Fibroblast of lung (primary cell): ENCODE results near the gene SAT2. TPM values are rescaled to one million over a fixed set of nuclear protein-coding genes. Genes with fewer than 3 reads are reported as not detected.

Experiments
- DNase-seq, 2 donors: peaks; one replicate each; pipeline versions ENCODE4 v3.0.0 to v3.0.0-alpha.2; 2010; ENCODE audit warnings: low read depth in 2 of 2
- H2AFZ ChIP-seq: 2 replicates; pipeline ENCODE4 v1.5.1; 2012; ENCODE audit warnings: low read length, control low read depth, inconsistent platforms
- H3K27ac ChIP-seq: 2 replicates; pipeline ENCODE4 v1.5.1; 2011; ENCODE audit warnings: low read length, control low read depth; ENCODE audit not compliant: insufficient read depth
- H3K27me3 ChIP-seq: 2 replicates; pipeline ENCODE4 v1.5.1; 2011; ENCODE audit warnings: mild to moderate bottlenecking, low read length; ENCODE audit not compliant: control insufficient read depth, insufficient read depth
- H3K36me3 ChIP-seq: 2 replicates; pipeline ENCODE4 v1.5.1; 2011; ENCODE audit warnings: low read length; ENCODE audit not compliant: control insufficient read depth, insufficient read depth
- H3K4me1 ChIP-seq: 2 replicates; pipeline ENCODE4 v1.5.1; 2011; ENCODE audit warnings: low read length; ENCODE audit not compliant: control insufficient read depth, insufficient read depth; ENCODE audit errors: extremely low read depth
- H3K4me2 ChIP-seq: 2 replicates; pipeline ENCODE4 v1.5.1; 2011; ENCODE audit warnings: low read length, control low read depth; ENCODE audit not compliant: insufficient read depth; ENCODE audit errors: extremely low read depth
- H3K4me3 ChIP-seq, 4 experiments: fragments of 200-600 bp in 1 of 4; sonication (generic) in 1 of 4; replicated peaks in 1 of 4; 2 replicates each; pipeline ENCODE4 v1.5.1; 2011 to 2016; ENCODE audit warnings: low read length in 4 of 4, low read depth in 3 of 4, mild to moderate bottlenecking in 3 of 4, control low read depth in 2 of 4, inconsistent platforms in 1 of 4, mixed read lengths in 1 of 4; ENCODE audit not compliant: insufficient read depth in 1 of 4; ENCODE audit errors: control extremely low read depth in 1 of 4
- H3K79me2 ChIP-seq: 2 replicates; pipeline ENCODE4 v1.5.1; 2012; ENCODE audit warnings: mild to moderate bottlenecking, low read length, inconsistent platforms; ENCODE audit not compliant: control insufficient read depth, insufficient read depth
- H3K9ac ChIP-seq: 2 replicates; pipeline ENCODE4 v1.5.1; 2011; ENCODE audit warnings: mild to moderate bottlenecking, low read length, control low read depth; ENCODE audit not compliant: insufficient read depth
- H3K9me3 ChIP-seq: 2 replicates; pipeline ENCODE4 v1.5.1; 2012; ENCODE audit warnings: low read depth, low read length; ENCODE audit not compliant: control insufficient read depth, insufficient read depth
- H4K20me1 ChIP-seq: 2 replicates; pipeline ENCODE4 v1.5.1; 2011; ENCODE audit warnings: low read length; ENCODE audit not compliant: control insufficient read depth, insufficient read depth; ENCODE audit errors: extremely low read depth
- CTCF ChIP-seq, 2 donors: IDR thresholded peaks in 1 of 2; conservative IDR thresholded peaks in 1 of 2; 1 replicate in 1 of 2; 2 replicates in 1 of 2; pipeline ENCODE4 v1.5.1; 2011 to 2012; ENCODE audit warnings: low read length in 2 of 2, control low read depth in 1 of 2, inconsistent platforms in 1 of 2, low read depth in 1 of 2, mild to moderate bottlenecking in 1 of 2
- EZH2 ChIP-seq: IDR thresholded peaks from 2 replicates; pipeline ENCODE4 v1.5.1; 2012; ENCODE audit warnings: low read length, control low read depth, mild to moderate bottlenecking; ENCODE audit errors: missing control alignments
- polyA plus RNA-seq, 2 donors: library from polyadenylated mRNA; depleted of rRNA in 1 of 2; stranded (reverse) in 1 of 2; unstranded in 1 of 2; fragments of >200 nt; gene quantifications; 2 replicates each; pipeline ENCODE4 v1.2.1, GENCODE V29; 2011 to 2012; ENCODE audit warnings: missing spikeins in 1 of 2
- total RNA-seq: library from RNA; depleted of rRNA; stranded (reverse); fragments of >200 nt; gene quantifications from 2 replicates; pipeline ENCODE4 v1.2.1, GENCODE V29; 2014

The SAT2 gene
- total and polyA plus RNA-seq, 2 donors (not counting 1 experiment from before 2014, with no cell fraction given) = 48.2 to 54.3 TPM

GRCh38 chr17:7592422-7593021 lies 35.1 kb downstream of the SAT2 start:
- H3K27me3 ChIP-seq = no peaks in the 10 kb centered on the region
- H3K9me3 ChIP-seq = no peaks in the 10 kb centered on the region
- no peak overlapping the region for H3K9ac ChIP-seq
- no peak overlapping the region for H2AFZ ChIP-seq
- H3K27ac ChIP-seq = no peak overlapping the region
- peaks cover 36% of the 10 kb centered on the region for H3K4me1 ChIP-seq
- peaks cover 7% of the 10 kb centered on the region for H3K79me2 ChIP-seq
- H4K20me1 ChIP-seq = no peaks in the 10 kb centered on the region
- peaks cover 36% of the 10 kb centered on the region for H3K36me3 ChIP-seq
- no peak overlapping the region for H3K4me3 ChIP-seq
- no peak overlapping the region for H3K4me2 ChIP-seq
- DNase-seq = no peak
- no peak for TF ChIP-seq EZH2
- no peak for TF ChIP-seq CTCF (conservative IDR thresholded peaks at IDR 0.05 in 1 of 2, IDR thresholded peaks at IDR 0.05 in 1 of 2; ENCODE audit: low read depth in 1 of 2, low read length in 2 of 2)

- Histone ChIP-seq H3K9me3 (no peaks in the 10 kb centered on the region), H3K27me3 (no peaks in the 10 kb centered on the region), H3K79me2 (peaks cover 8% of the 10 kb centered on the region), H3K9ac (no peak overlapping the region), H3K4me2 (no peak overlapping the region), H2AFZ (no peak overlapping the region), H3K27ac (no peak overlapping the region), H4K20me1 (no peaks in the 10 kb centered on the region), H3K36me3 (peaks cover 35% of the 10 kb centered on the region), H3K4me3 (no peak overlapping the region), H3K4me1 (peaks cover 42% of the 10 kb centered on the region)
- TF ChIP-seq EZH2 (no peak), CTCF (conservative IDR thresholded peaks at IDR 0.05 in 1 of 2, IDR thresholded peaks at IDR 0.05 in 1 of 2; ENCODE audit: low read depth in 1 of 2, low read length in 2 of 2) (no peak)
- DNase-seq = no peak
Observed at GRCh38 chr17:7591596-7591995, 36.0 kb downstream of the SAT2 start.

- Histone ChIP-seq H2AFZ (no peak overlapping the region), H3K79me2 (peaks cover 14% of the 10 kb centered on the region), H4K20me1 (no peaks in the 10 kb centered on the region), H3K36me3 (peaks cover 36% of the 10 kb centered on the region), H3K9me3 (no peaks in the 10 kb centered on the region), H3K4me3 (no peak overlapping the region), H3K9ac (no peak overlapping the region), H3K4me2 (peak overlapping the region; percentile 44), H3K4me1 (peaks cover 46% of the 10 kb centered on the region), H3K27ac (peak overlapping the region; percentile 56), H3K27me3 (no peaks in the 10 kb centered on the region)
- DNase-seq = peak; percentile 51 to 76
- TF ChIP-seq CTCF (conservative IDR thresholded peaks at IDR 0.05 in 1 of 2, IDR thresholded peaks at IDR 0.05 in 1 of 2; ENCODE audit: low read depth in 1 of 2, low read length in 2 of 2) (no peak), EZH2 (no peak)
Observed at GRCh38 chr17:7590743-7591142, 36.9 kb downstream of the SAT2 start.
